Measurements from ENCODE around the gene FAM20C.
"Not testable (repeated sequence)": the region's sequence is repeated elsewhere in the genome, so short reads cannot be mapped to it uniquely, and the experiment has no call there.

The FAM20C gene

GRCh38 chr7:261341-262250, 69.2 kb downstream of the FAM20C start:
- no peak for DNase-seq

GRCh38 chr7:262251-262572, 69.8 kb downstream of the FAM20C start:
- DNase-seq: no peak

GRCh38 chr7:262631-263311, 70.4 kb downstream of the FAM20C start:
- peak; percentile 41 to 58 for DNase-seq

- not testable (repeated sequence) for DNase-seq
Measured at GRCh38 chr7:263483-264351, 71.3 kb downstream of the FAM20C start.

- no peak for DNase-seq
Measured at GRCh38 chr7:264541-265191, 72.3 kb downstream of the FAM20C start.

- DNase-seq: no peak
Measured at GRCh38 chr7:265192-265997, 73.0 kb downstream of the FAM20C start.

- no peak for DNase-seq
Measured at GRCh38 chr7:265998-266850, 73.9 kb downstream of the FAM20C start.

- no peak for DNase-seq
Measured at GRCh38 chr7:266851-267840, 74.8 kb downstream of the FAM20C start.

GRCh38 chr7:268991-269390, 76.6 kb downstream of the FAM20C start:
- DNase-seq: no peak

- no peak for DNase-seq
Measured at GRCh38 chr7:269721-270120, 77.3 kb downstream of the FAM20C start.

GRCh38 chr7:270351-270983, 78.1 kb downstream of the FAM20C start:
- DNase-seq: no peak

- DNase-seq: no peak
Measured at GRCh38 chr7:271266-272107, 79.1 kb downstream of the FAM20C start.

GRCh38 chr7:272108-272615, 79.8 kb downstream of the FAM20C start:
- DNase-seq: no peak

- no peak for DNase-seq
Measured at GRCh38 chr7:272631-273030, 80.3 kb downstream of the FAM20C start.

- DNase-seq: no peak
Measured at GRCh38 chr7:273327-273726, 81.0 kb downstream of the FAM20C start.

GRCh38 chr7:274266-274665, 81.9 kb downstream of the FAM20C start:
- no peak for DNase-seq

- no peak for DNase-seq
Measured at GRCh38 chr7:276230-276835, 84.0 kb downstream of the FAM20C start.

- no peak for DNase-seq
Measured at GRCh38 chr7:277228-277627, 84.9 kb downstream of the FAM20C start.

Measured in stimulated activated CD4-positive, alpha-beta T cell treated with anti-CD3 and anti-CD28 coated beads, Interleukin-4, amount 100 ng/mL, for 4 hours (primary cell).